Measurements from ENCODE around the gene SNU13.

DNA sequence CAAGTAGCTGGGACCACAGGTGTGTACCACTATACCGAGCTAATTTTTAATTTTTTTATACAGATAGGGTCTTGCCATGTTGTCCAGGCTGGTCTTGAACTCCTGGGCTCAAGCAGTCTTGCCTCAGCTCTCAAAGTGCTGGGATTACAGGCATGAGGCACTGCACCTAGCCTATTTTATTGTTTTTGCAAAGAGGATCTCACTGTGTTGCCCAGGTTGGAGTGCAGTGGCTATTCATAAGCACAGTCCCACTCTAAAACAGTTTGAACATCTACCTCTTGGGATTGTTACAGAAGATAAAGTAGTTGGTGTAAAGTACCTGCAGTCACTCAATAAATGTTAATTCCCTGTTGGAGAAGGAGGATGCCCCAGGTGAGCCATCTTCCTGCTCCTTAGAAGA is 38.4 kb downstream of the SNU13 start:
- TF ChIP-seq POLR2A (IDR thresholded peaks at IDR 0.05): no peak
- TF ChIP-seq, protein P1, sequence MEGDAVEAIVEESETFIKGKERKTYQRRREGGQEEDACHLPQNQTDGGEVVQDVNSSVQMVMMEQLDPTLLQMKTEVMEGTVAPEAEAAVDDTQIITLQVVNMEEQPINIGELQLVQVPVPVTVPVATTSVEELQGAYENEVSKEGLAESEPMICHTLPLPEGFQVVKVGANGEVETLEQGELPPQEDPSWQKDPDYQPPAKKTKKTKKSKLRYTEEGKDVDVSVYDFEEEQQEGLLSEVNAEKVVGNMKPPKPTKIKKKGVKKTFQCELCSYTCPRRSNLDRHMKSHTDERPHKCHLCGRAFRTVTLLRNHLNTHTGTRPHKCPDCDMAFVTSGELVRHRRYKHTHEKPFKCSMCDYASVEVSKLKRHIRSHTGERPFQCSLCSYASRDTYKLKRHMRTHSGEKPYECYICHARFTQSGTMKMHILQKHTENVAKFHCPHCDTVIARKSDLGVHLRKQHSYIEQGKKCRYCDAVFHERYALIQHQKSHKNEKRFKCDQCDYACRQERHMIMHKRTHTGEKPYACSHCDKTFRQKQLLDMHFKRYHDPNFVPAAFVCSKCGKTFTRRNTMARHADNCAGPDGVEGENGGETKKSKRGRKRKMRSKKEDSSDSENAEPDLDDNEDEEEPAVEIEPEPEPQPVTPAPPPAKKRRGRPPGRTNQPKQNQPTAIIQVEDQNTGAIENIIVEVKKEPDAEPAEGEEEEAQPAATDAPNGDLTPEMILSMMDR (IDR thresholded peaks at IDR 0.05): no peak

Measured in heart left ventricle (tissue), 13 donors.